ENCODE measurements around the gene HYKK.
"Not testable (repeated sequence)": the region's sequence is repeated elsewhere in the genome, so short reads cannot be mapped to it uniquely, and the experiment has no call there.

The HYKK gene

GRCh38 chr15:78551902-78552301, 44.5 kb downstream of the HYKK start:
- DNase-seq (ENCODE audit: low spot score), result no peak
- in situ Hi-C loops (cut with MboI; ENCODE audit: low pct_unique_long_range_greater_than_20kb, low sequenced_read_pairs, unreplicated experiment), result no loop called here
- TF ChIP-seq, protein P1, sequence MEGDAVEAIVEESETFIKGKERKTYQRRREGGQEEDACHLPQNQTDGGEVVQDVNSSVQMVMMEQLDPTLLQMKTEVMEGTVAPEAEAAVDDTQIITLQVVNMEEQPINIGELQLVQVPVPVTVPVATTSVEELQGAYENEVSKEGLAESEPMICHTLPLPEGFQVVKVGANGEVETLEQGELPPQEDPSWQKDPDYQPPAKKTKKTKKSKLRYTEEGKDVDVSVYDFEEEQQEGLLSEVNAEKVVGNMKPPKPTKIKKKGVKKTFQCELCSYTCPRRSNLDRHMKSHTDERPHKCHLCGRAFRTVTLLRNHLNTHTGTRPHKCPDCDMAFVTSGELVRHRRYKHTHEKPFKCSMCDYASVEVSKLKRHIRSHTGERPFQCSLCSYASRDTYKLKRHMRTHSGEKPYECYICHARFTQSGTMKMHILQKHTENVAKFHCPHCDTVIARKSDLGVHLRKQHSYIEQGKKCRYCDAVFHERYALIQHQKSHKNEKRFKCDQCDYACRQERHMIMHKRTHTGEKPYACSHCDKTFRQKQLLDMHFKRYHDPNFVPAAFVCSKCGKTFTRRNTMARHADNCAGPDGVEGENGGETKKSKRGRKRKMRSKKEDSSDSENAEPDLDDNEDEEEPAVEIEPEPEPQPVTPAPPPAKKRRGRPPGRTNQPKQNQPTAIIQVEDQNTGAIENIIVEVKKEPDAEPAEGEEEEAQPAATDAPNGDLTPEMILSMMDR (IDR thresholded peaks at IDR 0.05; ENCODE audit: extremely low read depth, insufficient read depth, missing control alignments), result no peak

- in situ Hi-C loops (cut with MboI; ENCODE audit: low pct_unique_long_range_greater_than_20kb, low sequenced_read_pairs, unreplicated experiment), result no loop called here
- TF ChIP-seq, protein P1 (IDR thresholded peaks at IDR 0.05; ENCODE audit: extremely low read depth, insufficient read depth, missing control alignments), result no peak
- DNase-seq (ENCODE audit: low spot score), result no peak
These were observed 45.2 kb downstream of the HYKK start for GRCh38 chr15:78552597-78552996.

DNA sequence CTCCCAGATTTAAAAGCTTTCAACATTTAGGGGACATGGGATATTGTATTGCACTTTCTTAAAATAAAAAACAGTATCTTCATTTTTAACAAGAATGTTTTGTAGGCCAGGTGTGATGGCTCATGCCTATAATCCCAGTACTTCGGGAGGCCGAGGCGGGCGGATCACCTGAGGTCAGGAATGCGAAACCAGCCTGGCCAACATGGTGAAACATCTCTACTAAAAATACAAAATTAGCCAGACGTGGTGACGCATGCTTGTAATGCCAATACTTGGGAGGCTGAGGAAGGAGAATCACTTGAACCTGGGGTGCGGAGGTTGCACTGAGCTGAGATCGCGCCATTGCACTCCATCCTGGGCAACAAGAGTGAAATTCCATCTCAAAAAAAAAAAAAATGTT, 52.8 kb downstream of the HYKK start:
- DNase-seq (ENCODE audit: low spot score); in situ Hi-C loops (cut with MboI; ENCODE audit: low pct_unique_long_range_greater_than_20kb, low sequenced_read_pairs, unreplicated experiment): not testable (repeated sequence)

- TF ChIP-seq, protein P1 (IDR thresholded peaks at IDR 0.05; ENCODE audit: extremely low read depth, insufficient read depth, missing control alignments), result no peak
- no peak for DNase-seq (ENCODE audit: low spot score)
- in situ Hi-C loops (cut with MboI; ENCODE audit: low pct_unique_long_range_greater_than_20kb, low sequenced_read_pairs, unreplicated experiment), result no loop called here
These were observed 54.1 kb downstream of the HYKK start for GRCh38 chr15:78561490-78561889.

DNA sequence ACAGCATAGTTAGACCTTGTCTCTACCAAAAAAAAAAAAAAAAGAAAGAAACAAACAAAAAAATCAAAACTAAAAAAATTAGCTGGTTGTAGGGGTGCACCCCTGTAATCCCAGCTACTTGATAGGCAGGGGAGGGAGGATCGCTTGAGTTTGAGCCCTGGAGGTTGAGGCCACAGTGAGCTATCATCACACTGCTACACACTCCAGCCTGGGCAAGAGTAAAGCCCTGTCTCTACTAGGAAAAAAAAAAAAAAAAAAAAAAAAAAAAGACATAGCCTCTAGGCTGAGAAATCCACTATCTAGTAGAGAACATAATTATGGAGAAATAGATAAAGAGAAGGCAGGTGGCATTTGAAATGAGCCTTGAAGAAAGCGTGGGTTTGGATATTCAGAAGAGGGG, 55.7 kb downstream of the HYKK start:
- TF ChIP-seq, protein P1 (IDR thresholded peaks at IDR 0.05; ENCODE audit: extremely low read depth, insufficient read depth, missing control alignments), result no peak
- no peak for DNase-seq (ENCODE audit: low spot score)
- in situ Hi-C loops (cut with MboI; ENCODE audit: low pct_unique_long_range_greater_than_20kb, low sequenced_read_pairs, unreplicated experiment), result no loop called here

GRCh38 chr15:78564743-78565096, 57.3 kb downstream of the HYKK start:
- DNase-seq (ENCODE audit: low spot score), result no peak
- in situ Hi-C loops (cut with MboI; ENCODE audit: low pct_unique_long_range_greater_than_20kb, low sequenced_read_pairs, unreplicated experiment), result no loop called here
- TF ChIP-seq, protein P1 (IDR thresholded peaks at IDR 0.05; ENCODE audit: extremely low read depth, insufficient read depth, missing control alignments), result no peak

- in situ Hi-C loops (cut with MboI; ENCODE audit: low pct_unique_long_range_greater_than_20kb, low sequenced_read_pairs, unreplicated experiment), result no loop called here
- peak; percentile 86 for DNase-seq (ENCODE audit: low spot score)
- TF ChIP-seq, protein P1 (IDR thresholded peaks at IDR 0.05; ENCODE audit: extremely low read depth, insufficient read depth, missing control alignments), result no peak
These were observed 57.9 kb downstream of the HYKK start, which contains the start of gene CHRNA5 for GRCh38 chr15:78565097-78565950. Gene CHRNA5 (plus strand): TSS chr15:78565520. CDS start chr15:78565720, 200 bp downstream.

Data from GM13977 (cell line).